Liver (tissue), 9 donors: Measurements from ENCODE around the gene GRIN2A. TPM values are rescaled to one million over a fixed set of nuclear protein-coding genes. Genes with fewer than 3 reads are reported as not detected.

Experiments used
- DNase-seq: peaks from one replicate; pipeline ENCODE4 v3.0.0-alpha.2; 2017; ENCODE audit warnings: low spot score
- H3K27ac ChIP-seq, 2 donors: one replicate each; pipeline ENCODE4 v1.7.0; 2013; ENCODE audit warnings: inconsistent platforms in 2 of 2, low read length in 2 of 2, control low read depth in 1 of 2, low read depth in 1 of 2, mild to moderate bottlenecking in 1 of 2
- H3K27me3 ChIP-seq, 4 donors: one replicate each; pipeline versions ENCODE4 v1.6.1 to v1.7.0; 2013; ENCODE audit warnings: low read length in 3 of 4, inconsistent platforms in 1 of 4, mild to moderate bottlenecking in 1 of 4, moderate library complexity in 1 of 4; ENCODE audit not compliant: control insufficient read depth in 4 of 4, insufficient read depth in 4 of 4
- H3K36me3 ChIP-seq, 4 donors: one replicate each; pipeline versions ENCODE4 v1.6.1 to v1.7.0; 2013; ENCODE audit warnings: low read length in 3 of 4, mild to moderate bottlenecking in 3 of 4, low read depth in 1 of 4, moderate library complexity in 1 of 4; ENCODE audit not compliant: control insufficient read depth in 4 of 4, insufficient read depth in 3 of 4
- H3K4me1 ChIP-seq, 4 donors: one replicate each; pipeline versions ENCODE4 v1.6.1 to v1.7.0; 2013; ENCODE audit warnings: low read length in 3 of 4, mild to moderate bottlenecking in 3 of 4, moderate library complexity in 1 of 4; ENCODE audit not compliant: control insufficient read depth in 4 of 4, insufficient read depth in 4 of 4
- H3K4me3 ChIP-seq, 3 donors: one replicate each; pipeline versions ENCODE4 v1.6.1 to v1.7.0; 2013; ENCODE audit warnings: low read length in 3 of 3, control low read depth in 1 of 3, low read depth in 1 of 3, mild to moderate bottlenecking in 1 of 3
- H3K9ac ChIP-seq, 2 donors: one replicate each; pipeline ENCODE4 v1.7.0; 2013; ENCODE audit warnings: low read length in 2 of 2, mild to moderate bottlenecking in 2 of 2, moderate library complexity in 2 of 2, control low read depth in 1 of 2, low read depth in 1 of 2
- H3K9me3 ChIP-seq, 4 donors: one replicate each; pipeline versions ENCODE4 v1.6.1 to v1.7.0; 2013; ENCODE audit warnings: low read length in 3 of 4; ENCODE audit not compliant: control insufficient read depth in 4 of 4
- EGR1 ChIP-seq, 2 donors: IDR thresholded peaks; 2 replicates each; pipeline ENCODE4 v1.6.1; 2016 to 2018; ENCODE audit warnings: antibody characterized with exemption in 2 of 2, low read depth in 2 of 2
- FOXA1 ChIP-seq: IDR thresholded peaks from 2 replicates; pipeline ENCODE4 v1.6.1; 2016; ENCODE audit warnings: antibody characterized with exemption
- FOXA2 ChIP-seq: IDR thresholded peaks from 2 replicates; pipeline ENCODE4 v1.6.1; 2016; ENCODE audit warnings: antibody characterized with exemption
- GABPA ChIP-seq, 2 donors: IDR thresholded peaks in 1 of 2; conservative IDR thresholded peaks in 1 of 2; 2 replicates each; pipeline ENCODE4 v1.6.1; 2016; ENCODE audit warnings: antibody characterized with exemption in 2 of 2, mild to moderate bottlenecking in 1 of 2, moderate library complexity in 1 of 2
- HNF4A ChIP-seq, 2 donors: conservative IDR thresholded peaks; 2 replicates each; pipeline ENCODE4 v1.6.1; 2016; ENCODE audit warnings: antibody characterized with exemption in 2 of 2, mild to moderate bottlenecking in 2 of 2
- HNF4G ChIP-seq: IDR thresholded peaks from 2 replicates; pipeline ENCODE4 v1.6.1; 2016; ENCODE audit warnings: antibody characterized with exemption
- JUND ChIP-seq, 2 donors: IDR thresholded peaks; 2 replicates each; pipeline ENCODE4 v1.6.1; 2016; ENCODE audit warnings: antibody characterized with exemption in 2 of 2
- NR2F2 ChIP-seq: IDR thresholded peaks from 2 replicates; pipeline ENCODE4 v1.6.1; 2016; ENCODE audit warnings: antibody characterized with exemption
- RAD21 ChIP-seq, 2 donors: IDR thresholded peaks; 2 replicates each; pipeline ENCODE4 v1.6.1; 2016; ENCODE audit warnings: antibody characterized with exemption in 2 of 2, mild to moderate bottlenecking in 2 of 2
- RXRA ChIP-seq, 2 donors: IDR thresholded peaks; 2 replicates each; pipeline ENCODE4 v1.6.1; 2017 to 2018; ENCODE audit warnings: antibody characterized with exemption in 2 of 2, mild to moderate bottlenecking in 1 of 2
- SP1 ChIP-seq: IDR thresholded peaks from 2 replicates; pipeline ENCODE4 v1.6.1; 2018; ENCODE audit warnings: antibody characterized with exemption, mild to moderate bottlenecking
- TAF1 ChIP-seq: conservative IDR thresholded peaks from 2 replicates; pipeline ENCODE4 v1.6.1; 2016; ENCODE audit warnings: antibody characterized with exemption, mild to moderate bottlenecking
- YY1 ChIP-seq: IDR thresholded peaks from 2 replicates; pipeline ENCODE4 v1.6.1; 2016; ENCODE audit warnings: antibody characterized with exemption, mild to moderate bottlenecking
- WGBS: extraction: QIAGEN DNeasy Blood & Tissue Kit; methylation state at CpG from one replicate; pipeline ENCODE4 v1.1.7; 2013; 5-methylcytosine and 5-hydroxymethylcytosine counted together
- polyA plus RNA-seq, 2 donors: library from polyadenylated mRNA; stranded (reverse) in 1 of 2; unstranded in 1 of 2; fragments of 200-250 nt in 1 of 2; fragments of >200 nt in 1 of 2; fragmentation: Nextera tagmentation in 1 of 2; extraction: Ambion mirVana in 1 of 2; gene quantifications; one replicate each; pipeline versions ENCODE4 v1.2.1 to v1.2.3, GENCODE V29; 2013 to 2015
- total RNA-seq, 2 donors: library from RNA; depleted of rRNA; stranded (reverse); fragments of >200 nt; gene quantifications; one replicate each; pipeline ENCODE4 v1.2.3, GENCODE V29; 2014
- TF ChIP-seq, protein P1 (sequence below): IDR thresholded peaks from 2 replicates; pipeline ENCODE4 v1.6.1; 2016; ENCODE audit warnings: antibody characterized with exemption
- TF ChIP-seq, protein P2 (sequence below): IDR thresholded peaks from 2 replicates; pipeline ENCODE4 v1.6.1; 2016; ENCODE audit warnings: antibody characterized with exemption, mild to moderate bottlenecking
- TF ChIP-seq, protein P3 (sequence below): IDR thresholded peaks from 2 replicates; pipeline ENCODE4 v1.6.1; 2016; ENCODE audit warnings: antibody characterized with exemption
- TF ChIP-seq, protein P4 (sequence below): fragments of 150-350 bp; IDR thresholded peaks from 2 replicates; pipeline ENCODE4 v1.5.1; 2017; ENCODE audit warnings: improper control_type of control experiment, low read depth, low read length; ENCODE audit not compliant: missing input control
- TF ChIP-seq, protein P5 (sequence below): IDR thresholded peaks from 2 replicates; pipeline ENCODE4 v1.6.1; 2016; ENCODE audit warnings: antibody characterized with exemption
- donor health status: healthy.
- donor health status: healthy.
- donor health status: healthy.
- donor health status: healthy.
- donor health status: healthy.

The GRIN2A gene
- total and polyA plus RNA-seq, 4 donors: under 0.01 to 0.08 (median 0.07) TPM; not detected in 1

DNA sequence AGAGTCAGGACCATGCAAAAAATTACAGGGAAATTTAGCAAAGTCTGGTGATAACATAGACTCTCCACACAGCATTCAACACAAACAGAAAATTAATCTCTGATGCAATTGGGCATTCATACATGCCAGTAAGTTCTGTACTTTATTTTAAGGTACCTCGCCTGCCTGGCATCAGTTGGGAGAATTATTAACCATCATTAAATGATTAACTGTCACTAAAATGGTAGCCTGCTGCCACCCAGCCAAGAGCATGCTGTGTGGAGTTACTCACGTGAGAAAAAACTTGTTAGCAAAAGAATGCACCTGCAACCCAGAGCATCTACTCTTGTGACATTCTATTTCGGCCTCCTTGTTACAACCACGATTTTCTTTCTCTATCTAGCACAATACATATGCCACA, 117.2 kb downstream of the GRIN2A start:
- no peak overlapping the region for H3K9ac ChIP-seq
- WGBS: 38% methylated on average over 4 of the region's 4 CpGs
- H3K36me3 ChIP-seq: no peaks in the 10 kb centered on the region
- no peak for DNase-seq
- no peak overlapping the region for H3K27ac ChIP-seq
- H3K9me3 ChIP-seq: no peaks in the 10 kb centered on the region
- H3K4me3 ChIP-seq: no peak overlapping the region
- TF ChIP-seq GABPA (IDR thresholded peaks at IDR 0.05 in 1 of 2, conservative IDR thresholded peaks at IDR 0.05 in 1 of 2) (no peak), NR2F2 (no peak), JUND (IDR thresholded peaks at IDR 0.05) (no peak), RXRA (IDR thresholded peaks at IDR 0.05) (no peak), HNF4G (no peak), TAF1 (no peak), HNF4A (conservative IDR thresholded peaks at IDR 0.05) (no peak), FOXA2 (no peak), SP1 (no peak), RAD21 (IDR thresholded peaks at IDR 0.05) (no peak), FOXA1 (no peak), EGR1 (IDR thresholded peaks at IDR 0.05; ENCODE audit: low read depth in 2 of 2) (no peak), YY1 (no peak)
- TF ChIP-seq, protein P1, sequence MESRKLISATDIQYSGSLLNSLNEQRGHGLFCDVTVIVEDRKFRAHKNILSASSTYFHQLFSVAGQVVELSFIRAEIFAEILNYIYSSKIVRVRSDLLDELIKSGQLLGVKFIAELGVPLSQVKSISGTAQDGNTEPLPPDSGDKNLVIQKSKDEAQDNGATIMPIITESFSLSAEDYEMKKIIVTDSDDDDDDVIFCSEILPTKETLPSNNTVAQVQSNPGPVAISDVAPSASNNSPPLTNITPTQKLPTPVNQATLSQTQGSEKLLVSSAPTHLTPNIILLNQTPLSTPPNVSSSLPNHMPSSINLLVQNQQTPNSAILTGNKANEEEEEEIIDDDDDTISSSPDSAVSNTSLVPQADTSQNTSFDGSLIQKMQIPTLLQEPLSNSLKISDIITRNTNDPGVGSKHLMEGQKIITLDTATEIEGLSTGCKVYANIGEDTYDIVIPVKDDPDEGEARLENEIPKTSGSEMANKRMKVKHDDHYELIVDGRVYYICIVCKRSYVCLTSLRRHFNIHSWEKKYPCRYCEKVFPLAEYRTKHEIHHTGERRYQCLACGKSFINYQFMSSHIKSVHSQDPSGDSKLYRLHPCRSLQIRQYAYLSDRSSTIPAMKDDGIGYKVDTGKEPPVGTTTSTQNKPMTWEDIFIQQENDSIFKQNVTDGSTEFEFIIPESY: no peak
- TF ChIP-seq, protein P2, sequence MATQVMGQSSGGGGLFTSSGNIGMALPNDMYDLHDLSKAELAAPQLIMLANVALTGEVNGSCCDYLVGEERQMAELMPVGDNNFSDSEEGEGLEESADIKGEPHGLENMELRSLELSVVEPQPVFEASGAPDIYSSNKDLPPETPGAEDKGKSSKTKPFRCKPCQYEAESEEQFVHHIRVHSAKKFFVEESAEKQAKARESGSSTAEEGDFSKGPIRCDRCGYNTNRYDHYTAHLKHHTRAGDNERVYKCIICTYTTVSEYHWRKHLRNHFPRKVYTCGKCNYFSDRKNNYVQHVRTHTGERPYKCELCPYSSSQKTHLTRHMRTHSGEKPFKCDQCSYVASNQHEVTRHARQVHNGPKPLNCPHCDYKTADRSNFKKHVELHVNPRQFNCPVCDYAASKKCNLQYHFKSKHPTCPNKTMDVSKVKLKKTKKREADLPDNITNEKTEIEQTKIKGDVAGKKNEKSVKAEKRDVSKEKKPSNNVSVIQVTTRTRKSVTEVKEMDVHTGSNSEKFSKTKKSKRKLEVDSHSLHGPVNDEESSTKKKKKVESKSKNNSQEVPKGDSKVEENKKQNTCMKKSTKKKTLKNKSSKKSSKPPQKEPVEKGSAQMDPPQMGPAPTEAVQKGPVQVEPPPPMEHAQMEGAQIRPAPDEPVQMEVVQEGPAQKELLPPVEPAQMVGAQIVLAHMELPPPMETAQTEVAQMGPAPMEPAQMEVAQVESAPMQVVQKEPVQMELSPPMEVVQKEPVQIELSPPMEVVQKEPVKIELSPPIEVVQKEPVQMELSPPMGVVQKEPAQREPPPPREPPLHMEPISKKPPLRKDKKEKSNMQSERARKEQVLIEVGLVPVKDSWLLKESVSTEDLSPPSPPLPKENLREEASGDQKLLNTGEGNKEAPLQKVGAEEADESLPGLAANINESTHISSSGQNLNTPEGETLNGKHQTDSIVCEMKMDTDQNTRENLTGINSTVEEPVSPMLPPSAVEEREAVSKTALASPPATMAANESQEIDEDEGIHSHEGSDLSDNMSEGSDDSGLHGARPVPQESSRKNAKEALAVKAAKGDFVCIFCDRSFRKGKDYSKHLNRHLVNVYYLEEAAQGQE: no peak
- TF ChIP-seq, protein P3, sequence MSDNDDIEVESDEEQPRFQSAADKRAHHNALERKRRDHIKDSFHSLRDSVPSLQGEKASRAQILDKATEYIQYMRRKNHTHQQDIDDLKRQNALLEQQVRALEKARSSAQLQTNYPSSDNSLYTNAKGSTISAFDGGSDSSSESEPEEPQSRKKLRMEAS: no peak
- TF ChIP-seq, protein P4, sequence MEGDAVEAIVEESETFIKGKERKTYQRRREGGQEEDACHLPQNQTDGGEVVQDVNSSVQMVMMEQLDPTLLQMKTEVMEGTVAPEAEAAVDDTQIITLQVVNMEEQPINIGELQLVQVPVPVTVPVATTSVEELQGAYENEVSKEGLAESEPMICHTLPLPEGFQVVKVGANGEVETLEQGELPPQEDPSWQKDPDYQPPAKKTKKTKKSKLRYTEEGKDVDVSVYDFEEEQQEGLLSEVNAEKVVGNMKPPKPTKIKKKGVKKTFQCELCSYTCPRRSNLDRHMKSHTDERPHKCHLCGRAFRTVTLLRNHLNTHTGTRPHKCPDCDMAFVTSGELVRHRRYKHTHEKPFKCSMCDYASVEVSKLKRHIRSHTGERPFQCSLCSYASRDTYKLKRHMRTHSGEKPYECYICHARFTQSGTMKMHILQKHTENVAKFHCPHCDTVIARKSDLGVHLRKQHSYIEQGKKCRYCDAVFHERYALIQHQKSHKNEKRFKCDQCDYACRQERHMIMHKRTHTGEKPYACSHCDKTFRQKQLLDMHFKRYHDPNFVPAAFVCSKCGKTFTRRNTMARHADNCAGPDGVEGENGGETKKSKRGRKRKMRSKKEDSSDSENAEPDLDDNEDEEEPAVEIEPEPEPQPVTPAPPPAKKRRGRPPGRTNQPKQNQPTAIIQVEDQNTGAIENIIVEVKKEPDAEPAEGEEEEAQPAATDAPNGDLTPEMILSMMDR: no peak
- TF ChIP-seq, protein P5, sequence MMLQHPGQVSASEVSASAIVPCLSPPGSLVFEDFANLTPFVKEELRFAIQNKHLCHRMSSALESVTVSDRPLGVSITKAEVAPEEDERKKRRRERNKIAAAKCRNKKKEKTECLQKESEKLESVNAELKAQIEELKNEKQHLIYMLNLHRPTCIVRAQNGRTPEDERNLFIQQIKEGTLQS: no peak
- peaks cover 0 to 11% (median 2%) of the 10 kb centered on the region in 4 donors for H3K27me3 ChIP-seq
- no peaks in the 10 kb centered on the region for H3K4me1 ChIP-seq
